H1 (cell line): ENCODE results near the gene TAF1B. TPM values are rescaled to one million over a fixed set of nuclear protein-coding genes. Genes with fewer than 3 reads are reported as not detected.

ENCODE experiments used
- BCL11A ChIP-seq, 2 experiments: IDR thresholded peaks; one replicate each; pipeline ENCODE4 v1.6.1; 2011; ENCODE audit warnings: low read depth in 2 of 2, low read length in 2 of 2, mild to moderate bottlenecking in 2 of 2
- CBX5 ChIP-seq: fragments of 300-800, 300-1000 bp; sonication (generic); IDR thresholded peaks from 2 replicates; pipeline ENCODE4 v1.7.1; 2016; ENCODE audit warnings: antibody characterized with exemption, low read length, low read depth
- KDM5A ChIP-seq: fragments of 200-600 bp; IDR thresholded peaks from 2 replicates; pipeline ENCODE4 v1.7.1; 2012; ENCODE audit warnings: mild to moderate bottlenecking, low read length, inconsistent platforms, mixed read lengths
- TBP ChIP-seq: IDR thresholded peaks from 2 replicates; pipeline ENCODE4 v1.6.1; 2011; ENCODE audit warnings: low read depth, low read length, improper control_type of control experiment
- polyA plus RNA-seq, 7 experiments: library from polyadenylated mRNA; depleted of rRNA in 3 of 7; stranded (reverse) in 5 of 7; unstranded in 2 of 7; fragments of >200 nt in 5 of 7; fragments of 200-250 nt in 2 of 7; gene quantifications; 1 replicate in 5 of 7; 2 replicates in 1 of 7; 4 replicates in 1 of 7; pipeline versions ENCODE4 v1.2.1 to v1.2.3, GENCODE V29; 2011 to 2013; ENCODE audit warnings: missing spikeins in 2 of 7, mixed read lengths in 2 of 7
- total RNA-seq: library from RNA; stranded (reverse); fragmentation: NEBNext Ultra II Directional; extraction: Animal tissue kit (Norgen Biotek cat#: 25700); gene quantifications from 2 replicates; pipeline ENCODE4 v1.2.1, GENCODE V29; 2021

The TAF1B gene
- total and polyA plus RNA-seq, 2 of the 8 experiments (the other 6 are each of a cell fraction or from before 2014, with no cell fraction given): 6.6 to 25.2 TPM

DNA sequence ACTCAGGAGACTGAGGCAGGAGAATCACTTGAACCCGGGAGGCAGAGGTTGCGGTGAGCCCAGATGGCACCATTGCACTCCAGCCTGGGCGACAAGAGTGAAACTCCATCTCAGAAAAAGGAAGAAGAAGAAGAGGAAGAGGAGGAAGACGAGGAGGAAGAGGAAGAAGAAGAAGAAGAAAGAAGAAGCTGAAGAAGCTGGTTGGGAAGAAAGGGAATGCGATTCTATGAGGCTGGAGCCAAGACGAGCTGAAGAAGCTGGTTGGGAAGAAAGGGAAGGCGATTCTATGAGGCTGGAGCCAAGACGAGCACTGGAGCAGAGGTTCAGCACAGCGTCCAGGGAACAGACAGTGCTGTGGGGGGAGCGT is 30.3 kb upstream of the TAF1B start (continued):
- no peak for TF ChIP-seq TBP
- no peak for TF ChIP-seq KDM5A
- TF ChIP-seq CBX5: no peak
- TF ChIP-seq BCL11A (IDR thresholded peaks at IDR 0.05; ENCODE audit: low read depth in 2 of 2, low read length in 2 of 2): no peak
